Activated CD4-positive, alpha-beta T cell treated with anti-CD3 and anti-CD28 coated beads for 4 hours (primary cell): ENCODE measurements around the gene CALU.

Experiments
- DNase-seq, 2 donors: peaks; one replicate each; pipeline ENCODE4 v3.0.0-alpha.2; 2020

Gene CALU

GRCh38 chr7:128815289-128815942 is 76.3 kb downstream of the CALU start:
- no peak for DNase-seq

- no peak for DNase-seq
Measured at GRCh38 chr7:128818694-128819093, 79.5 kb downstream of the CALU start.
